HCT116 (cell line): ENCODE data around the gene LENG9.
"Not testable (repeated sequence)": the region's sequence is repeated elsewhere in the genome, so short reads cannot be mapped to it uniquely, and the experiment has no call there.

ENCODE experiments used
- CTCF ChIP-seq, 3 experiments: fragments of 200-600 bp in 1 of 3; sonication (generic) in 1 of 3; IDR thresholded peaks in 2 of 3; conservative IDR thresholded peaks in 1 of 3; 2 replicates each; pipeline ENCODE4 v1.5.1; 2012 to 2017; ENCODE audit warnings: low read depth in 2 of 3, low read length in 2 of 3, antibody characterized with exemption in 1 of 3, borderline replicate concordance in 1 of 3, control low read depth in 1 of 3, mild to moderate bottlenecking in 1 of 3, mixed read lengths in 1 of 3, mixed run types in 1 of 3, moderate library complexity in 1 of 3; ENCODE audit not compliant: insufficient read depth in 1 of 3
- EZH2 ChIP-seq: fragments of 200-600 bp; sonication (generic); IDR thresholded peaks from 2 replicates; pipeline ENCODE4 v1.6.1; 2017; ENCODE audit warnings: antibody characterized with exemption, mixed run types
- EZH2phosphoT487 ChIP-seq: fragments of 200-600 bp; IDR thresholded peaks from 2 replicates; pipeline ENCODE4 v1.6.1; 2018; ENCODE audit warnings: antibody characterized with exemption, borderline replicate concordance
- POLR2A ChIP-seq: IDR thresholded peaks from 2 replicates; pipeline ENCODE4 v1.7.0; 2011; ENCODE audit warnings: borderline replicate concordance; ENCODE audit not compliant: insufficient read depth, insufficient read length; ENCODE audit errors: extremely low read depth
- RAD21 ChIP-seq: IDR thresholded peaks from 2 replicates; pipeline ENCODE4 v1.6.1; 2012; ENCODE audit warnings: low read depth, mild to moderate bottlenecking
- REST ChIP-seq: IDR thresholded peaks from 2 replicates; pipeline ENCODE4 v1.6.1; 2012; ENCODE audit warnings: low read depth
- SP1 ChIP-seq: IDR thresholded peaks from 2 replicates; pipeline ENCODE4 v1.6.1; 2012; ENCODE audit warnings: low read depth

- TF ChIP-seq CTCF (IDR thresholded peaks at IDR 0.05 in 2 of 3, conservative IDR thresholded peaks at IDR 0.05 in 1 of 3; ENCODE audit: borderline replicate concordance in 1 of 3, insufficient read depth in 1 of 3, low read depth in 2 of 3, low read length in 2 of 3); RAD21; EZH2phosphoT487; REST; EZH2; POLR2A; SP1: not testable (repeated sequence)
Measured at GRCh38 chr19:54495284-54495683, 31.7 kb upstream of the LENG9 start.
